Mesangial cell (primary cell): ENCODE data around the gene OR1E1. TPM values are rescaled to one million over a fixed set of nuclear protein-coding genes. Genes with fewer than 3 reads are reported as not detected.

ENCODE experiments used
- total RNA-seq: library from RNA; depleted of rRNA; stranded (reverse); fragments of >200 nt; gene quantifications from 2 replicates; pipeline ENCODE4 v1.2.3, GENCODE V29; 2015

Gene OR1E1
- total RNA-seq: not detected in 2 replicates

GRCh38 chr17:3398310-3398709, at the start of gene OR1E1:
TSS of gene OR1E1 (minus strand) at chr17:3398410. CDS start at chr17:3398410, 0 bp downstream.

GRCh38 chr17:3433741-3434140, 35.5 kb upstream of the OR1E1 start, which contains the start of gene OR1E2:
TSS of gene OR1E2 (minus strand) at chr17:3433841. CDS start at chr17:3433841, 0 bp downstream.

GRCh38 chr17:3411070-3411469, 12.9 kb upstream of the OR1E1 start, which contains the start of gene OR3A3:
TSS of gene OR3A3 (plus strand) at chr17:3411370.

GRCh38 chr17:3385869-3386816, 12.1 kb downstream of the OR1E1 start, which contains the start of gene OR3A2:
TSS of gene OR3A2 (minus strand) at chr17:3386308.

Other genes starting within 250 kb of the OR1E1 start
- gene OR1A2, start 200.9 kb downstream of the OR1E1 start, total RNA-seq: not detected in 2 replicates
- gene OR1A1, start 190.7 kb downstream of the OR1E1 start, total RNA-seq: not detected in 2 replicates
- 0.16 TPM in 1 of 2 replicates, not detected in the other for gene OR3A1, start 100.0 kb downstream of the OR1E1 start, total RNA-seq
- not detected in 2 replicates for gene OR3A2, start 12.1 kb downstream of the OR1E1 start, total RNA-seq
- not detected in 2 replicates for gene OR3A3, start 13.0 kb upstream of the OR1E1 start, total RNA-seq
- gene OR1E2, start 35.4 kb upstream of the OR1E1 start, total RNA-seq: not detected in 2 replicates
- 0.38 TPM in 1 of 2 replicates, not detected in the other for gene SPATA22, start 73.4 kb upstream of the OR1E1 start, total RNA-seq
- not detected in 2 replicates for gene ASPA, start 77.6 kb upstream of the OR1E1 start, total RNA-seq
- gene TRPV3, start 159.4 kb upstream of the OR1E1 start, total RNA-seq: 0.65 and 0.89 TPM in 2 replicates
- gene TRPV1, start 211.0 kb upstream of the OR1E1 start, total RNA-seq: 0.81 and 1.0 TPM in 2 replicates
- 18.7 and 24.1 TPM in 2 replicates for gene SHPK, start 237.8 kb upstream of the OR1E1 start, total RNA-seq
- gene CTNS, start 238.3 kb upstream of the OR1E1 start, total RNA-seq: 21.0 and 37.0 TPM in 2 replicates